Neuronal stem cell (in vitro differentiated cells): ENCODE measurements around the gene C4orf50.

Experiments used
- DNase-seq: peaks from one replicate; pipeline ENCODE4 v3.0.0-alpha.2; 2013; ENCODE audit warnings: low spot score
- H2AFZ ChIP-seq: one replicate; pipeline ENCODE4 v1.6.1; 2013; ENCODE audit warnings: mild to moderate bottlenecking, low read length, inconsistent platforms
- H2AK5ac ChIP-seq: 2 replicates; pipeline ENCODE4 v1.6.1; 2013; ENCODE audit warnings: low read depth, mild to moderate bottlenecking, inconsistent platforms, low read length, moderate library complexity, mixed read lengths
- H2BK120ac ChIP-seq: 2 replicates; pipeline ENCODE4 v1.6.1; 2013; ENCODE audit warnings: low read depth, mild to moderate bottlenecking, inconsistent platforms, low read length, moderate library complexity, mixed read lengths
- H2BK12ac ChIP-seq: one replicate; pipeline ENCODE4 v1.6.1; 2013; ENCODE audit warnings: low read length, inconsistent platforms
- H2BK15ac ChIP-seq: 2 replicates; pipeline ENCODE4 v1.6.1; 2013; ENCODE audit warnings: mild to moderate bottlenecking, low read length, inconsistent platforms, mixed read lengths
- H2BK5ac ChIP-seq: one replicate; pipeline ENCODE4 v1.6.1; 2013; ENCODE audit warnings: inconsistent platforms, mild to moderate bottlenecking, low read length, moderate library complexity
- H3K14ac ChIP-seq: one replicate; pipeline ENCODE4 v1.6.1; 2013; ENCODE audit warnings: low read length, inconsistent platforms
- H3K18ac ChIP-seq: 2 replicates; pipeline ENCODE4 v1.6.1; 2013; ENCODE audit warnings: low read length, inconsistent platforms
- H3K23ac ChIP-seq: 2 replicates; pipeline ENCODE4 v1.6.1; 2013; ENCODE audit warnings: low read depth, mild to moderate bottlenecking, mixed read lengths, low read length, inconsistent platforms; ENCODE audit not compliant: poor library complexity
- H3K27ac ChIP-seq: replicated peaks from 3 replicates; pipeline ENCODE4 v1.5.1; 2013; ENCODE audit warnings: low read length, inconsistent platforms
- H3K27me3 ChIP-seq, 3 experiments: 2 replicates each; pipeline ENCODE4 v1.6.1; 2013; ENCODE audit warnings: low read length in 3 of 3, mild to moderate bottlenecking in 2 of 3, inconsistent platforms in 1 of 3, low read depth in 1 of 3, mixed read lengths in 1 of 3, moderate library complexity in 1 of 3; ENCODE audit not compliant: control insufficient read depth in 3 of 3, insufficient read depth in 3 of 3
- H3K36me3 ChIP-seq, 2 donors: replicated peaks in 1 of 2; 2 replicates each; pipeline ENCODE4 v1.6.1; 2013; ENCODE audit warnings: low read length in 2 of 2; ENCODE audit not compliant: control insufficient read depth in 2 of 2, insufficient read depth in 2 of 2
- H3K4ac ChIP-seq: 2 replicates; pipeline ENCODE4 v1.6.1; 2013; ENCODE audit warnings: inconsistent platforms, mild to moderate bottlenecking, low read length, moderate library complexity
- H3K4me1 ChIP-seq, 2 donors: 1 replicate in 1 of 2; 2 replicates in 1 of 2; pipeline ENCODE4 v1.6.1; 2013; ENCODE audit warnings: low read length in 2 of 2, low read depth in 1 of 2; ENCODE audit not compliant: control insufficient read depth in 2 of 2, insufficient read depth in 1 of 2
- H3K4me2 ChIP-seq: one replicate; pipeline ENCODE4 v1.6.1; 2013; ENCODE audit warnings: mild to moderate bottlenecking, low read length, inconsistent platforms; ENCODE audit not compliant: insufficient read depth, poor library complexity, severe bottlenecking
- H3K4me3 ChIP-seq, 2 donors: 2 replicates each; pipeline ENCODE4 v1.5.1; 2013; ENCODE audit warnings: low read length in 2 of 2, mild to moderate bottlenecking in 2 of 2, inconsistent platforms in 1 of 2, moderate library complexity in 1 of 2
- H3K79me1 ChIP-seq: one replicate; pipeline ENCODE4 v1.6.1; 2013; ENCODE audit warnings: low read depth, mild to moderate bottlenecking, inconsistent platforms, low read length, moderate library complexity
- H3K9ac ChIP-seq: one replicate; pipeline ENCODE4 v1.6.1; 2013; ENCODE audit warnings: mild to moderate bottlenecking, low read depth, low read length, inconsistent platforms; ENCODE audit not compliant: poor library complexity
- H3K9me3 ChIP-seq, 2 donors: replicated peaks in 1 of 2; 2 replicates each; pipeline versions ENCODE3 to v1.6.1; 2013; ENCODE audit warnings: low read length in 2 of 2, mild to moderate bottlenecking in 2 of 2, inconsistent platforms in 1 of 2, low read depth in 1 of 2, mixed read lengths in 1 of 2, moderate library complexity in 1 of 2; ENCODE audit not compliant: control insufficient read depth in 2 of 2, insufficient read depth in 1 of 2
- H4K8ac ChIP-seq: one replicate; pipeline ENCODE4 v1.6.1; 2013; ENCODE audit warnings: low read depth, mild to moderate bottlenecking, inconsistent platforms, low read length, moderate library complexity
- H4K91ac ChIP-seq: one replicate; pipeline ENCODE4 v1.6.1; 2013; ENCODE audit warnings: low read length, low read depth, mild to moderate bottlenecking, inconsistent platforms; ENCODE audit not compliant: poor library complexity
- WGBS, 2 donors: extraction: QIAGEN DNeasy Blood & Tissue Kit; methylation state at CpG; one replicate each; pipeline ENCODE4 v1.1.7; 2013; ENCODE audit warnings: missing lambda C conversion rate in 2 of 2, mixed read lengths in 1 of 2; ENCODE audit not compliant: insufficient read length in 2 of 2, insufficient replicate concordance in 1 of 2; ENCODE audit errors: extremely low coverage in 2 of 2; 5-methylcytosine and 5-hydroxymethylcytosine counted together

Gene C4orf50

GRCh38 chr4:6041800-6042199 is 23.6 kb upstream of the C4orf50 start:
- Histone ChIP-seq H3K79me1 (no peaks in the 10 kb centered on the region), H3K36me3 (no peaks in the 10 kb centered on the region), H3K4me3 (no peak overlapping the region), H3K27me3 (peaks cover 0 to 20% (median 2%) of the 10 kb centered on the region in 3 experiments), H2BK12ac (no peak overlapping the region), H3K18ac (no peak overlapping the region), H3K4me1 (no peaks in the 10 kb centered on the region), H2BK5ac (no peak overlapping the region), H4K91ac (no peak overlapping the region), H4K8ac (no peak overlapping the region), H2AK5ac (no peak overlapping the region), H3K4me2 (no peak overlapping the region), H3K9me3 (peaks cover 0 to 3% of the 10 kb centered on the region in 2 donors), H2BK15ac (no peak overlapping the region), H3K14ac (no peak overlapping the region), H3K27ac (no peak overlapping the region), H2BK120ac (no peak overlapping the region), H3K4ac (no peak overlapping the region), H3K23ac (no peak overlapping the region), H2AFZ (no peak overlapping the region), H3K9ac (no peak overlapping the region)
- no peak for DNase-seq
- WGBS, 2 donors: no CpG with 5 or more reads among the region's 5 CpGs

GRCh38 chr4:6038711-6039110 is 20.5 kb upstream of the C4orf50 start:
- no CpG with 5 or more reads among the region's 8 CpGs for WGBS, 2 donors
- Histone ChIP-seq H3K79me1 (no peaks in the 10 kb centered on the region), H4K8ac (no peak overlapping the region), H2BK5ac (no peak overlapping the region), H2AFZ (no peak overlapping the region), H2BK12ac (no peak overlapping the region), H3K27me3 (peaks cover 0 to 17% (median 2%) of the 10 kb centered on the region in 3 experiments), H2AK5ac (no peak overlapping the region), H3K27ac (no peak overlapping the region), H3K9ac (no peak overlapping the region), H3K4ac (no peak overlapping the region), H3K4me1 (peaks cover 0 to 5% of the 10 kb centered on the region in 2 donors), H3K18ac (no peak overlapping the region), H4K91ac (no peak overlapping the region), H3K23ac (no peak overlapping the region), H2BK120ac (no peak overlapping the region), H2BK15ac (no peak overlapping the region), H3K14ac (peak overlapping the region; percentile 63), H3K4me3 (no peak overlapping the region), H3K4me2 (no peak overlapping the region), H3K36me3 (no peaks in the 10 kb centered on the region), H3K9me3 (peaks cover 0 to 2% of the 10 kb centered on the region in 2 donors)
- DNase-seq: no peak

- Histone ChIP-seq H3K9ac (no peak overlapping the region), H3K23ac (peak overlapping the region; percentile 70), H2BK15ac (no peak overlapping the region), H2AK5ac (peak overlapping the region; percentile 69), H3K79me1 (no peaks in the 10 kb centered on the region), H3K36me3 (no peaks in the 10 kb centered on the region), H3K4me1 (peaks cover 0 to 5% of the 10 kb centered on the region in 2 donors), H3K27me3 (peaks cover 0 to 6% (median 0%) of the 10 kb centered on the region in 3 experiments), H3K18ac (peak overlapping the region; percentile 52), H3K4me2 (no peak overlapping the region), H2BK120ac (no peak overlapping the region), H3K9me3 (no peaks in the 10 kb centered on the region), H4K8ac (no peak overlapping the region), H3K27ac (no peak overlapping the region), H4K91ac (no peak overlapping the region), H2BK5ac (no peak overlapping the region), H2BK12ac (no peak overlapping the region), H2AFZ (no peak overlapping the region), H3K4me3 (no peak overlapping the region), H3K14ac (no peak overlapping the region), H3K4ac (no peak overlapping the region)
- no peak for DNase-seq
- WGBS, 2 donors: no CpG with 5 or more reads among the region's 16 CpGs
These were observed 17.6 kb upstream of the C4orf50 start for GRCh38 chr4:6035786-6036185.

GRCh38 chr4:6033381-6033780 is 15.2 kb upstream of the C4orf50 start:
- H2AK5ac ChIP-seq: no peak overlapping the region
- no peak overlapping the region for H2BK15ac ChIP-seq
- H3K27me3 ChIP-seq: peaks cover 0 to 10% (median 0%) of the 10 kb centered on the region in 3 experiments
- H2BK12ac ChIP-seq: no peak overlapping the region
- no peaks in the 10 kb centered on the region for H3K79me1 ChIP-seq
- H3K23ac ChIP-seq: peak overlapping the region; percentile 37
- no peak overlapping the region for H4K8ac ChIP-seq
- no CpG with 5 or more reads among the region's 4 CpGs for WGBS, 2 donors
- H3K4ac ChIP-seq: no peak overlapping the region
- no peak overlapping the region for H2AFZ ChIP-seq
- H3K36me3 ChIP-seq: no peaks in the 10 kb centered on the region
- no peak overlapping the region for H3K4me2 ChIP-seq
- no peak overlapping the region for H3K27ac ChIP-seq
- H3K9ac ChIP-seq: no peak overlapping the region
- H3K14ac ChIP-seq: no peak overlapping the region
- H3K4me3 ChIP-seq: no peak overlapping the region
- H2BK120ac ChIP-seq: no peak overlapping the region
- H3K9me3 ChIP-seq: no peaks in the 10 kb centered on the region
- H3K18ac ChIP-seq: no peak overlapping the region
- no peak overlapping the region for H2BK5ac ChIP-seq
- DNase-seq: no peak
- H3K4me1 ChIP-seq: peaks cover 0 to 18% of the 10 kb centered on the region in 2 donors
- H4K91ac ChIP-seq: no peak overlapping the region
